GM19035 (cell line): ENCODE measurements around the gene PLCL2.

ENCODE experiments used
- ATAC-seq: cut with Tn5 transposase; IDR thresholded peaks from one replicate; pipeline ENCODE4 v1.9.1; 2021; ENCODE audit not compliant: unreplicated experiment

The PLCL2 gene

DNA sequence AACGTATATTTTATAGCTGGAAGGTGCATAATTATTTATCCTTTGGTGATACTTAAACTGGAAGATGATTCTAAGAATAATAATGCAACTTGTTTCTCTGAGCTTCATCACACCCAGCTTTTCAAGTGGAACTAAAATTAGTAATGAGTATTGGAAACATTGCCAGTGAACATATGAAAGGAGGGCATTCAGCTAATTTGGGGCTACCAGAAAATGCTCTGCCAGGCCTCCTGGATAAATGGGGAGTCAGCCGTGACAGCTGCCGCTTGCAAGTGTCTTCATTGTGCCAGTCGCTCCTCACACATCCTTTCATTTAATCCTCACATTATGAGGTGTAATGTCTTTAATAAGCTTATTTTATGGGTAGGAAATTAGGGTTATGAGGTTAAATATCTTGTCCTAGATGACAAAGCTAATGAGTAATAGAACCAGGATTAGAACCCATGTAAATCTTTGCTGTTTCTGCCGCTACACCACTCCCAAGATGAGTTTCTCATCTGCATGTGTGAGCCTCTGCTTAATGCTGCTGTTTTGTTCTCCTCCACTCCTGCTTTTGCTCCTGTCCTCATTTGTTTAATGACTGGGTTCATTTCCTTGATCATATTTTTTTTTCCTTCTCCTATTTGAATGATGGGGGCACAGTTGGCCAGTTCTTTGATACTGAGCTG, 155.7 kb downstream of the PLCL2 start:
- ATAC-seq = no peak

- ATAC-seq = no peak
Measured at GRCh38 chr3:17040990-17041377, 156.2 kb downstream of the PLCL2 start.

- peak; percentile 87 for ATAC-seq
Measured at GRCh38 chr3:17044855-17045254, 160.1 kb downstream of the PLCL2 start.

DNA sequence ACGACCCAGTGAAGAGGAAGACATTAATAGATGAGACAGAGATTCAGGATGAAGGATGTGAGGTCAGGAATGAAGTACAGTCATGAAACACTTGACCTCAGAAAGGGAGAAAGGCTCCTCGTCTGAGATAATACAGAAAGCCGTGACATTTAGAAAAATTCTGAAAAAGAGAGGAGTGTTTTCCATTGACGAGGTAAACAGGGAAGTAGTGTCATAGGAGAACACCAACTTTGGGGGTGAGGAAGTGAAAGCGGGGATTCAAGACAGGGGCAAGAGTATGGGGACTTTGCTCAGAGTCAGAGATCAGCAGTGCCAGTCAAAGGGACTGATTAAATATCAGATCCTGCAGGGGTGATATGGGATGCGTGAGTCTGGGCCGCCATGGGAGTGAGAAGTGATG, 160.9 kb downstream of the PLCL2 start:
- ATAC-seq = no peak

DNA sequence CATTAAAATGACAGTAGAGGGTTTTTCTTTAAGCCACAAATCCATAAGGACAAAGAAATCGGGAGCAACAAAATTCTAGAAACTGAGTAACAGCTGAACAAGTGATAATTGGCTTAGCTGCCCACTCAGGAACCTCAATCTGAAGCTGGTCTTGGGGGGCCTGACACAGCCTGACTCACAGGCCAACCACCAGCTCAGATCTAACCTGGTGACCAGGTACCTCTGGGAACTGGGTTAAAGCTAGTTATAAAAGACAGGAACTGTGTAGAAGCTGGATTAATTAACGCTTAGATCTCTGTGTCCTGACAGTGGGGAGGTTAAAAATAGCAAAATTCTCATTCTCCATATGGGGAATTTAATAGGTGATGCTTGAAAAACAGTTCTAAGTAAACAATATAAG, 161.9 kb downstream of the PLCL2 start:
- no peak for ATAC-seq

DNA sequence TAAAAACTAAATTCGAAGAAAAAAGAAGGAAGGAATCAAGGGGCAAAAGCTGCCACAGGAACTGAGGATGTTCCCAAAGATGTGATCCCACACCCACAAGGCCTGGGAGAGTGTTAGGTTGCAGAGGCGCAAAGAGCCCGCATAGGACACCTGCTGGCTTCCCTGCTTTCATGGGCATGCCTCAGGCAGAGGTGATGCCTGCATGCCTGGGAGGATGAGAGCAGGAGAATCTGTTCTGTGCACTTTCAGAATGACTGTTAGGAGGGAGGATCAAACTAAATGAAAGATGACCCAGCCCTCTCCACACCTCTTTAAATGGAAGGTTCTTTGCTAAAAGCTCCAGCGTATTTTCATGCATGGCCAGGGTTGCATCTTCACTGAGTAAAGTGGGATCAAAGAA, 162.4 kb downstream of the PLCL2 start:
- no peak for ATAC-seq

- no peak for ATAC-seq
Measured at GRCh38 chr3:17047894-17048293, 163.1 kb downstream of the PLCL2 start.

- no peak for ATAC-seq
Measured at GRCh38 chr3:17050071-17050470, 165.3 kb downstream of the PLCL2 start.

DNA sequence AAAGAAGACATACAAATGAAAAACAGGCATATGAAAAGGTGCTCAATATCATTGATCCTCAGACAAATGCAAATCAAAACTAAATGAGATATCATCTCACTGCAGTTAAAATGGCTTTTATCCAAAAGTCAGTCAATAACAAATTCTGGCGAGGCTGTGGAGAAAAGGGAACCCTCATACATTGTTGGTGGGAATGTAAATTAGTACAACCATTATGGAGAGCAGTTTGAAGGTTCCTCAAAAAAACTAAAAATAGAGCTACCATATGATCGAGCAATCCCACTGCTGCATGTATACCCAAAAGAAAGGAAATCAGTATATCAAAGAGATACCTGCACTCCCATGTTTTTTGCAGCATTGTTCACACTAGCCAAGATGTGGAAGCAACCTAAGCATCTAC, 165.8 kb downstream of the PLCL2 start:
- ATAC-seq = no peak

DNA sequence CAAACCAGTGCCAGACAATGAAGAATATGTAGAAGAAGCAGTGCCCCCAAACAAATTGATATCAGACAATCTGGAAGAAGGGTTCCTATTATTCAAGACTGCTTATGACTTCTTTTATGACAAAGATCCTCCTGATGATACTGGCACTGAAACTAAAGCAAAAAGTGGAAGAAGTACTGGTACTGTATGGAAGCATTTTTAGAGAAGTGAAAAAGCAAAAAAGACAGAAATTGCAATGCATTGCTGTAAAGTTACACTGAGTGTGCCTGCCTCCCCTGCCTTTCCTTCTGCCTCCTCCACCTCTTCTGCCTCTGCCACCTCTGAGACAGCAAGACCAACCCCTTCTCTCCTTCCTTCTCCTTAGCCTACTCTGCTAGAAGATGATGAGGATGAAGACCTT, 167.6 kb downstream of the PLCL2 start:
- peak; percentile 50 for ATAC-seq

- no peak for ATAC-seq
Measured at GRCh38 chr3:17054301-17054981, 169.7 kb downstream of the PLCL2 start.

DNA sequence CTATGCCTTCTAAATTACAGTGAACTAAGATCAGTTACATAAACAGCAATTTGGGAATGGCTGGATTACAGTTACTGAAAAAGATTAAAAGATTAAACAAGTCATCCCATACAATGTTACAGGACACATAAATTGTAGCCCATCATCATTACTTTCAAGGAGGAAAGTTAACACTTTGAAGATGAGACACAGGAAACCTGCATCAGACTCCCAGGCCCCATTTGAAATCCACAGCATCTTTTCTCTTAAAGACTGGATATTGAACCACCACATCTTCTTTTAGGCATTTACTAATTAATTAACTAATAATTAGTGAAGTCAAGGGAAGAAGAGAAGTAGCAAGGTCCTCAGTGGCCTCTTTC, 170.2 kb downstream of the PLCL2 start:
- ATAC-seq = no peak

GRCh38 chr3:17055374-17056276, 170.9 kb downstream of the PLCL2 start:
- peak; percentile 74 for ATAC-seq

DNA sequence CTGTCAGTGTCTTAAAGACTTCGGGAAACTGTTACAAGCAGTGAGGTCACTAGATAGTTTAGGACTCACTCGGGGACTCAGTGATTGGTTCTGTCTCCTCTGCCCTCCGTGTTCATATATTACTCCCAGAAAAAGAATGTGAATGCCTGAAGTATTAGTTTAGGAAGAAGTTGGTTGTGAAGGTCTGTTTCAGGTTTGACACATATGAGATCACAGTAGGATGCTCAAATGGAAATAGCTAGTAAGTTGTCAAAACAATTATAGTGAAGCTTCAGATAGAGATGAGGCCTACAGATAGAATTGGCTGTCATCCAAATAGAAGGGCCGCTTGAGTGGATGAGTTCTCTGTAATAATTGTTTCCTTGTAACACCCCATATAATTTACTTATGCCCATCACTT, 172.6 kb downstream of the PLCL2 start:
- ATAC-seq = no peak

GRCh38 chr3:17059989-17060550, 175.3 kb downstream of the PLCL2 start:
- no peak for ATAC-seq

DNA sequence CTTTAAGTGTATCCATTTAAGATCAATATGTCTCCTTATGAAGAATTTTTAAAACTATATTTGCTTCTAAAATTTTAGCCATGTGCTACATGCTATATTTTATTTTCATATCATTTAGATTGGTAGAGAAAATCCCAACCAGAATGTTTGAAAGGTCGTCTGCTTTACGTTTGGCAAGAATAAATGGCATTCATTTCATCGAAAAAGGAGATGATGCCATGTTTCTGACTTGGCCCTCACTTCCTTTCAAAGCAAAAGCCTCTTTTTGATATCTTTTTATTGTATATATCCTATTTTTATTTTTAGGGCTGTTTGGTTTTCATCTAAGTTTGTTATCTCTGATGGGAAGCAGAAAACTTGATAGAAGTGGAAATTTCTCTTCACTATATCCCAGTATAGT, 176.2 kb downstream of the PLCL2 start:
- ATAC-seq = no peak

- ATAC-seq = no peak
Measured at GRCh38 chr3:17062736-17063135, 178.0 kb downstream of the PLCL2 start.

GRCh38 chr3:17063596-17063995, 178.8 kb downstream of the PLCL2 start:
- ATAC-seq = no peak

- ATAC-seq = no peak
Measured at GRCh38 chr3:17065315-17065714, 180.6 kb downstream of the PLCL2 start.

- no peak for ATAC-seq
Measured at GRCh38 chr3:17065881-17066280, 181.1 kb downstream of the PLCL2 start.

- ATAC-seq = no peak
Measured at GRCh38 chr3:17069754-17070153, 185.0 kb downstream of the PLCL2 start.
